GM12864 (cell line): ENCODE data around the gene TRAF4.

Experiments
- DNase-seq: peaks from one replicate; pipeline ENCODE4 v3.0.0-alpha.2; 2011; ENCODE audit warnings: low read depth
- H3K4me3 ChIP-seq: 2 replicates; pipeline ENCODE4 v1.5.1; 2011; ENCODE audit warnings: mild to moderate bottlenecking, low read depth, low read length, control low read depth
- CTCF ChIP-seq: IDR thresholded peaks from 2 replicates; pipeline ENCODE4 v1.5.1; 2011; ENCODE audit warnings: low read depth, mild to moderate bottlenecking, moderate library complexity, low read length, control low read depth, inconsistent platforms; ENCODE audit errors: missing control alignments

The TRAF4 gene

GRCh38 chr17:28710861-28711722, 32.7 kb upstream of the TRAF4 start:
- DNase-seq = no peak
- H3K4me3 ChIP-seq = peak overlapping the region; percentile 61
- no peak for TF ChIP-seq CTCF

GRCh38 chr17:28711723-28712031, 32.1 kb upstream of the TRAF4 start, which contains the start of gene PROCA1:
TSS of gene PROCA1 (minus strand) at chr17:28711888. CDS start at chr17:28711660, 228 bp downstream.
- no peak for DNase-seq
- H3K4me3 ChIP-seq = peak within 1 kb of the TSS; percentile 61
- no peak for TF ChIP-seq CTCF

GRCh38 chr17:28712032-28712704, 31.6 kb upstream of the TRAF4 start:
- TF ChIP-seq CTCF = no peak
- H3K4me3 ChIP-seq = peak overlapping the region; percentile 61
- DNase-seq = no peak

- no peak for TF ChIP-seq CTCF
- DNase-seq = no peak
- H3K4me3 ChIP-seq = no peak overlapping the region
Observed at GRCh38 chr17:28712705-28713415, 31.0 kb upstream of the TRAF4 start.

GRCh38 chr17:28714281-28714680, 29.5 kb upstream of the TRAF4 start:
- no peak for DNase-seq
- no peak overlapping the region for H3K4me3 ChIP-seq
- TF ChIP-seq CTCF = no peak

- DNase-seq = no peak
- no peak for TF ChIP-seq CTCF
- H3K4me3 ChIP-seq = no peak overlapping the region
Observed at GRCh38 chr17:28715217-28715616, 28.6 kb upstream of the TRAF4 start.
